Left lung (tissue), 10 donors: Measurements from ENCODE around the gene DLL1. TPM values are rescaled to one million over a fixed set of nuclear protein-coding genes. Genes with fewer than 3 reads are reported as not detected.

Experiments
- ATAC-seq: fragments of 200-7000 bp; cut with Tn5 transposase; one replicate; pipeline ENCODE4 v1.9.1; 2020; ENCODE audit warnings: moderate library complexity
- DNase-seq, 4 donors: peaks; one replicate each; pipeline ENCODE4 v3.0.0-alpha.2; 2013 to 2020
- H3K27ac ChIP-seq, 2 donors: fragments of 200-600 bp; sonication (generic) in 1 of 2; one replicate each; pipeline versions ENCODE4 v1.5.0 to v1.8.0; 2020 to 2021
- H3K27me3 ChIP-seq, 2 donors: fragments of 200-600 bp; sonication (generic) in 1 of 2; one replicate each; pipeline versions ENCODE4 v1.5.0 to v1.8.0; 2020 to 2021
- H3K36me3 ChIP-seq, 2 donors: fragments of 200-600 bp; sonication (generic) in 1 of 2; one replicate each; pipeline versions ENCODE4 v1.5.0 to v1.8.0; 2020 to 2021
- H3K4me1 ChIP-seq, 2 donors: fragments of 200-600 bp; one replicate each; pipeline ENCODE4 v1.8.0; 2021
- H3K4me3 ChIP-seq, 2 donors: fragments of 200-600 bp; sonication (generic) in 1 of 2; one replicate each; pipeline versions ENCODE4 v1.5.0 to v1.8.0; 2020 to 2021; ENCODE audit warnings: mild to moderate bottlenecking in 1 of 2
- H3K9me3 ChIP-seq, 2 donors: fragments of 200-600 bp; sonication (generic) in 1 of 2; one replicate each; pipeline versions ENCODE4 v1.5.0 to v1.8.0; 2020 to 2021
- intact Hi-C, 2 donors: fragments of 100-400 bp; cut with DNase I; formaldehyde crosslinking; loops; one replicate each; pipeline versions ENCODE4 v1.11.2 to v1.14.2; 2022
- microRNA-seq, 2 donors: library from miRNA; unstranded; fragments of <30 nt; microRNA quantifications; one replicate each; pipeline ENCODE4, GENCODE V29; 2019
- polyA plus RNA-seq, 6 donors: library from polyadenylated mRNA; unstranded; fragments of 120-200 nt; gene quantifications; one replicate each; pipeline ENCODE4 v1.2.1, GENCODE V29; 2013; ENCODE audit not compliant: insufficient read length in 6 of 6
- total RNA-seq, 2 donors: library from RNA; stranded (reverse); fragmentation: NEBNext Ultra II Directional; extraction: Animal tissue kit (Norgen Biotek cat#: 25700); gene quantifications; one replicate each; pipeline ENCODE4 v1.2.1, GENCODE V29; 2021
- TF ChIP-seq, protein P1 (sequence below), 2 donors: fragments of 200-600 bp; sonication (generic) in 1 of 2; IDR thresholded peaks; one replicate each; pipeline versions ENCODE4 v1.5.0 to v1.8.0; 2021; ENCODE audit warnings: antibody characterized with exemption in 2 of 2
- donor health status: DM: no; HTN: yes; CAD: no.
- donor health status: DM: no; HTN: no; CAD: no.

The DLL1 gene
- total and polyA plus RNA-seq, 8 donors = 6.3 to 12.8 (median 10.2) TPM

DNA sequence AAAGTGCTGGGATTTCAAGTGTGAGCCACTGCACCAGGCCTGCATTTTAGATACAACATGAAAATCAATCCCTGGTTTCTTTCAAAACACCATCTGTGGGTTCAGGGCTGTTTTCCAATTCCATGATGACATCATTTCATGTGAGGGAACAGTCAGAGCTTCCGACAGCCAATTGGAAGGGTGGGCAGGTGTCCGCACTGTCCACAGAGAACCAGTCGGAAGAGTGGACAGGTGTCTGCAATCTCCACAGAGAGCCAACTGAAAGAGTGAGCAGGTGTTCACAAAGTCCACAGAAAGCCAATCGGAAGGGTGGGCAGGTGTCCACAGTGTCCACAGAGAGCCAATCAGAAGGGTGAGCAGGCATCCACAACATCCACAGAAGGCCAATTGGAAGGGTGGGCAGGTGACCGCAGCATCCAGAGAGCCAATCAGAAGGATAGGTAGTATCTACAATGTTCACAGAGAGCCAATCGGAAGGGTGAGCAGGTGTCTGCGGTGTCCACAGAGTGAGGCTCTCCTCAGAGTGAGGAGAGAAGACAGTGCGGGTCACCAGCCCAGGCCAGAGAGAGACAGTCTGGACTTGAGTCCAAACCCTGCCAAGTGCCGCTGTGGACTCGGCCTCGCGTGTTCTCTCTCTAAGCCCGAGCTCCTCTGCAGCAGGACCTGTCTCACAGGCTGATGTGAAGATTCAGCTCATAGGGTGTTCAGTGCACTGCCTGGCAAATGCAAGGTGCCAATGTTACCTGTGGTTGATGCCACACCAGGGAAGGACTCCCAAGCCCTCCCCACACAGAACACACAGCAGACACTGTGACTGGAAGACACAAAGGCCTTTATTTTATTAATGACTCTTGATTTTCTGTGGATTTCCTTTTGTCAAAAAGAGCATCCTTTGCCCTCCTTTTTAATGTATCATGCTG is 57.3 kb downstream of the DLL1 start:
- TF ChIP-seq, protein P1, sequence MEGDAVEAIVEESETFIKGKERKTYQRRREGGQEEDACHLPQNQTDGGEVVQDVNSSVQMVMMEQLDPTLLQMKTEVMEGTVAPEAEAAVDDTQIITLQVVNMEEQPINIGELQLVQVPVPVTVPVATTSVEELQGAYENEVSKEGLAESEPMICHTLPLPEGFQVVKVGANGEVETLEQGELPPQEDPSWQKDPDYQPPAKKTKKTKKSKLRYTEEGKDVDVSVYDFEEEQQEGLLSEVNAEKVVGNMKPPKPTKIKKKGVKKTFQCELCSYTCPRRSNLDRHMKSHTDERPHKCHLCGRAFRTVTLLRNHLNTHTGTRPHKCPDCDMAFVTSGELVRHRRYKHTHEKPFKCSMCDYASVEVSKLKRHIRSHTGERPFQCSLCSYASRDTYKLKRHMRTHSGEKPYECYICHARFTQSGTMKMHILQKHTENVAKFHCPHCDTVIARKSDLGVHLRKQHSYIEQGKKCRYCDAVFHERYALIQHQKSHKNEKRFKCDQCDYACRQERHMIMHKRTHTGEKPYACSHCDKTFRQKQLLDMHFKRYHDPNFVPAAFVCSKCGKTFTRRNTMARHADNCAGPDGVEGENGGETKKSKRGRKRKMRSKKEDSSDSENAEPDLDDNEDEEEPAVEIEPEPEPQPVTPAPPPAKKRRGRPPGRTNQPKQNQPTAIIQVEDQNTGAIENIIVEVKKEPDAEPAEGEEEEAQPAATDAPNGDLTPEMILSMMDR (IDR thresholded peaks at IDR 0.05) = no peak
- Histone ChIP-seq H3K27me3 (peaks cover 0 to 7% of the 10 kb centered on the region in 2 donors), H3K4me1 (no peaks in the 10 kb centered on the region), H3K4me3 (no peak overlapping the region), H3K36me3 (no peaks in the 10 kb centered on the region), H3K27ac (no peak overlapping the region), H3K9me3 (no peaks in the 10 kb centered on the region)
- intact Hi-C loops = no loop called here
- no peak for ATAC-seq
- no peak for DNase-seq

Small RNA genes within 50 kb of the gene (microRNA-seq; reads per million reads assigned to microRNA genes)
- gene MIR4644 = 0 reads per million in 2 donors

Other genes starting within 250 kb of the DLL1 start
- gene FAM120B, start 15.7 kb upstream of the DLL1 start, total RNA-seq = 10 to 100 TPM; 26.6 to 27.8 TPM
- 10 to 100 TPM; 34.0 to 37.7 (median 36.4) TPM for gene FAM120B, start 15.7 kb upstream of the DLL1 start, polyA plus RNA-seq